ENCODE measurements around the gene SH2D5. TPM values are rescaled to one million over a fixed set of nuclear protein-coding genes. Genes with fewer than 3 reads are reported as not detected.

The SH2D5 gene
- total and polyA plus RNA-seq, 2 donors (not counting 3 experiments of a cell fraction or from before 2014, with no cell fraction given) = 0.23 to 1.0 TPM

DNA sequence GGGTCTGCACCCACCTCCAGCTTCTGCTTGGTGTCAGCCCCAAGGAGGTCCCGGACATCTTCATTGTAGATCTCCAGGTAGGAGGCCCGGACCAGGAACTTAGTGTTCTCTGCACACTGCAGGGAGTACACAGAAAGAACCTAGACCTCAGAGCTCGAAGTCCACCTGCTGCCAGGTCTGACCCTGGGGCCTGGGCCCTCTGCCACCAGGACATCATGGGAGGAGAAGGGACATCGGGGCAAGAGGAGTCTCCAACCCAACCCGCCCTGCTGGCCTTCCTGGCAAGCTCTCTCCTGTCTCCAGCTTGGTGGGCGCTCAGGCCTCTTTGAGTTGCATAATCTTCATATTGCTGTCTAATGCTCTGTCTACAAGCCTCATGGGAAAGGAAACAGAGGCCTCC is 19.1 kb downstream of the SH2D5 start:
- POLR2A ChIA-PET = no interaction called here
- FAIRE-seq = no peak
- DNase-seq (ENCODE audit: low read depth, low spot score) = no peak

More for the DNA sequence above, 19.1 kb downstream of the SH2D5 start:
- CTCF ChIA-PET = no interaction called here
- Histone ChIP-seq H3K79me2 (ENCODE audit: control insufficient read depth, insufficient read depth, low read length) (no peaks in the 10 kb centered on the region), H3K9me1 (replicated peaks; ENCODE audit: control insufficient read depth, extremely low read depth, insufficient read depth, low read length) (no peaks in the 10 kb centered on the region), H3K27me3 (ENCODE audit: control insufficient read depth in 2 of 2, insufficient read depth in 2 of 2, low read length in 2 of 2) (peaks cover 0 to 3% of the 10 kb centered on the region in 2 experiments), H3K27ac (ENCODE audit: insufficient read depth, low read depth, low read length) (no peak overlapping the region), H3K9ac (replicated peaks; ENCODE audit: extremely low read depth, insufficient read depth, low read length) (no peak overlapping the region), H2AFZ (ENCODE audit: low read depth, low read length) (no peak overlapping the region), H3K36me3 (ENCODE audit: control insufficient read depth in 2 of 2, extremely low read depth in 1 of 2, insufficient read depth in 2 of 2, low read length in 2 of 2) (no peaks in the 10 kb centered on the region), H4K20me1 (replicated peaks; ENCODE audit: control insufficient read depth, extremely low read depth, insufficient read depth, low read length) (no peaks in the 10 kb centered on the region), H3K4me3 (replicated peaks in 1 of 3; ENCODE audit: insufficient read depth in 1 of 3, low read depth in 1 of 3, low read length in 3 of 3) (no peak overlapping the region), H3K4me2 (ENCODE audit: insufficient read depth, low read length) (no peak overlapping the region), H3K4me1 (ENCODE audit: control insufficient read depth, extremely low read depth, insufficient read depth, low read length) (no peaks in the 10 kb centered on the region), H3K9me3 (replicated peaks; ENCODE audit: control insufficient read depth, insufficient read depth, low read length) (no peaks in the 10 kb centered on the region)
- dilution Hi-C loops (cut with MboI; ENCODE audit: extremely low pct_ligation_motif_present, low sequenced_read_pairs) (no loop called here), intact Hi-C loops (cut with micrococcal nuclease) (no loop called here)
- TF ChIP-seq FOS (IDR thresholded peaks at IDR 0.05; ENCODE audit: borderline replicate concordance, insufficient read depth, low read length) (no peak), POLR2AphosphoS5 (IDR thresholded peaks at IDR 0.05; ENCODE audit: insufficient read depth, low read depth, low read length) (no peak), EZH2 (IDR thresholded peaks at IDR 0.05; ENCODE audit: borderline replicate concordance, low read depth, low read length, severe bottlenecking) (no peak), GATA2 (IDR thresholded peaks at IDR 0.05; ENCODE audit: insufficient read depth, insufficient read length, low read depth, low read length) (no peak), POLR2A (IDR thresholded peaks at IDR 0.05; ENCODE audit: low read depth, low read length) (no peak), MYC (IDR thresholded peaks at IDR 0.05; ENCODE audit: low read depth, low read length) (no peak), MAX (IDR thresholded peaks at IDR 0.05; ENCODE audit: insufficient read depth, insufficient read length) (no peak), JUN (IDR thresholded peaks at IDR 0.05; ENCODE audit: borderline replicate concordance, insufficient read depth, insufficient read length, low read depth) (no peak)
- TF ChIP-seq, protein P1, sequence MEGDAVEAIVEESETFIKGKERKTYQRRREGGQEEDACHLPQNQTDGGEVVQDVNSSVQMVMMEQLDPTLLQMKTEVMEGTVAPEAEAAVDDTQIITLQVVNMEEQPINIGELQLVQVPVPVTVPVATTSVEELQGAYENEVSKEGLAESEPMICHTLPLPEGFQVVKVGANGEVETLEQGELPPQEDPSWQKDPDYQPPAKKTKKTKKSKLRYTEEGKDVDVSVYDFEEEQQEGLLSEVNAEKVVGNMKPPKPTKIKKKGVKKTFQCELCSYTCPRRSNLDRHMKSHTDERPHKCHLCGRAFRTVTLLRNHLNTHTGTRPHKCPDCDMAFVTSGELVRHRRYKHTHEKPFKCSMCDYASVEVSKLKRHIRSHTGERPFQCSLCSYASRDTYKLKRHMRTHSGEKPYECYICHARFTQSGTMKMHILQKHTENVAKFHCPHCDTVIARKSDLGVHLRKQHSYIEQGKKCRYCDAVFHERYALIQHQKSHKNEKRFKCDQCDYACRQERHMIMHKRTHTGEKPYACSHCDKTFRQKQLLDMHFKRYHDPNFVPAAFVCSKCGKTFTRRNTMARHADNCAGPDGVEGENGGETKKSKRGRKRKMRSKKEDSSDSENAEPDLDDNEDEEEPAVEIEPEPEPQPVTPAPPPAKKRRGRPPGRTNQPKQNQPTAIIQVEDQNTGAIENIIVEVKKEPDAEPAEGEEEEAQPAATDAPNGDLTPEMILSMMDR (IDR thresholded peaks at IDR 0.05; ENCODE audit: extremely low read depth in 1 of 2, insufficient read depth in 1 of 2, low read depth in 1 of 2, low read length in 2 of 2) = no peak
- BruUV-seq (replicated peaks) = no TSS peak

All from endothelial cell of umbilical vein (primary cell).